HG03442 (cell line): Measurements from ENCODE around the gene CPA4.

Experiments
- ATAC-seq: cut with Tn5 transposase; IDR thresholded peaks from one replicate; pipeline ENCODE4 v1.9.1; 2021; ENCODE audit warnings: mild to moderate bottlenecking, moderate library complexity; ENCODE audit not compliant: unreplicated experiment

The CPA4 gene

GRCh38 chr7:130363026-130363847 lies 70.3 kb downstream of the CPA4 start:
- peak; percentile 50 for ATAC-seq

GRCh38 chr7:130364451-130364850 lies 71.5 kb downstream of the CPA4 start:
- no peak for ATAC-seq

GRCh38 chr7:130365088-130365487 lies 72.1 kb downstream of the CPA4 start:
- ATAC-seq, result no peak

- peak; percentile 48 for ATAC-seq
Measured at GRCh38 chr7:130365511-130366441, 72.8 kb downstream of the CPA4 start.

- ATAC-seq, result no peak
Measured at GRCh38 chr7:130366564-130366963, 73.6 kb downstream of the CPA4 start.

GRCh38 chr7:130367088-130367755 lies 74.3 kb downstream of the CPA4 start:
- ATAC-seq, result no peak

GRCh38 chr7:130367836-130368746 lies 75.1 kb downstream of the CPA4 start:
- ATAC-seq, result no peak

GRCh38 chr7:130369110-130369711 lies 76.2 kb downstream of the CPA4 start:
- no peak for ATAC-seq

GRCh38 chr7:130369831-130370550 lies 77.0 kb downstream of the CPA4 start:
- ATAC-seq, result no peak

GRCh38 chr7:130371046-130371445 lies 78.1 kb downstream of the CPA4 start:
- ATAC-seq, result no peak

- ATAC-seq, result no peak
Measured at GRCh38 chr7:130372402-130373165, 79.6 kb downstream of the CPA4 start.
